ENCODE data around the gene COPG1.
"Not testable (repeated sequence)": the region's sequence is repeated elsewhere in the genome, so short reads cannot be mapped to it uniquely, and the experiment has no call there.

COPG1 gene

GRCh38 chr3:129240436-129240835 lies 9.0 kb upstream of the COPG1 start:
- ATAC-seq: no peak

- no peak for ATAC-seq
Observed at GRCh38 chr3:129245141-129245540, 4.3 kb upstream of the COPG1 start.

DNA sequence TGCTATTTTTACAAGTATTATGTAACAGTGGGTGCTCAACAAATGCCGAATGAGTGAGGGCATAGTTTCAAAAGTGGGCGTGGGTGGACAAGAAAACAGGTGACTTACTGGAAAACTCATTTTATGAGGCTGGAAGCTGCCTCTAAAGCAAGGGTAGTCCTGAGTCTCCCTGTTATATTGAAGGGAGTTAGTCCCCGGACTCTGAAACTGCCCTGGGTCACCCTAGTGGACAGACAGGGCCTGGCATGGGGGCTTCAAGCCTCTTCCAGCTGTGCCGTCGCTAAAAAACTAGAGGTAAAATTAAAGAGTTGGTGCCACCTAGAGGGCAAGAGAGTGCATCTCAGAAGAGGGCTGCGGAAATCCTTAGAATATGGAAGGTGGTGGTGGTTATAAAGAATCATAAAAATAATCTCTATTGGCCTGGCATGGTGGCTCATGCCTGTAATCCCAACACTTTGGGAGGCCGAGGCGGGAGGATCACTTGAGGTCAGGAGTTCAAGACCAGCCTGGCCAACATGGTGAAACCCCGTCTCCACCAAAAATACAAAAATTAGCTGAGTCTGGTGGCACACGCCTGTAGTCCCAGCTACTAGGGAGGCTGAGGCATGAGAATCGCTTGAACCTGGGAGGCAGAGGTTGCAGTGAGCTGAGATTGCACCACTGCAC lies 3.6 kb upstream of the COPG1 start:
- peak; percentile 55 to 61 for ATAC-seq

DNA sequence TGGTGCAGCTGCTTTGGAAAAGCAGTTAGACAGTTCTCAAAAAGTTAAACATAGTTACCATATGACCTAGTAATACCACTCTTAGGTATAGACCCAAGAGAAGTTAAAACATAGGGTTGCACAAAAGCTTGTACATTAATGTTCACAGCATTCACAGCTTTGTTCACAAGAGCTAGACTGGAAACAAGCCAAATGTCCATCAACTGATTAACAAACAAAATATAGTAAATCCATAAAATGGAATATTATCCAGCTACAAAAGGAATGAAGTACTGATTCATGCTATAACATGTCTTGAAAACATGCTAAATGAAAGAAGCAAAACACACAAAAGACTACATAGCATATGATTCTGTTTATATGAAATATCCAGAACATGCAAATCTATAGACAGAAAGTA lies 2.8 kb upstream of the COPG1 start:
- no peak for ATAC-seq

- ATAC-seq: no peak
Observed at GRCh38 chr3:129248286-129248979, 973 bp upstream of the COPG1 start.

GRCh38 chr3:129252748-129253147 lies 3.3 kb downstream of the COPG1 start:
- no peak for ATAC-seq

GRCh38 chr3:129254536-129255230 lies 5.3 kb downstream of the COPG1 start:
- no peak for ATAC-seq

GRCh38 chr3:129256270-129256669 lies 6.9 kb downstream of the COPG1 start:
- ATAC-seq: no peak

- no peak for ATAC-seq
Observed at GRCh38 chr3:129257609-129258008, 8.2 kb downstream of the COPG1 start.

- no peak for ATAC-seq
Observed at GRCh38 chr3:129259612-129260477, 10.4 kb downstream of the COPG1 start.

DNA sequence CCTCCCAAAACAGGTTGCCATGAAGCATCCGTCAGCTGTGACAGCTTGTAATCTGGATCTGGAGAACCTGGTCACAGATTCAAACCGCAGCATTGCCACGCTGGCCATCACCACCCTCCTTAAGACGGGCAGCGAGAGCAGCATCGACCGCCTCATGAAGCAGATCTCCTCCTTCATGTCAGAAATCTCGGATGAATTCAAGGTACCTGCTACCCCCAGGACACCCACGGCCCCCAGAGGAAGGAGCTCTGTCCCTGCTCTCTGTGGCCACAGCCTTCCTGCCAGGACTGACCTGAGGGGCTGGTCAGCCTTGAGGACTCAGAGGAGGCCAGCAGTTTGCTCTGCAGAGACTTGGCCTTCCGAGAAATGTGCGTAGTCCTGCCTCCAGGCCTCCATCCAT lies 11.2 kb downstream of the COPG1 start:
- ATAC-seq: no peak

- peak; percentile 53 to 66 for ATAC-seq
Observed at GRCh38 chr3:129261894-129262293, 12.5 kb downstream of the COPG1 start.

DNA sequence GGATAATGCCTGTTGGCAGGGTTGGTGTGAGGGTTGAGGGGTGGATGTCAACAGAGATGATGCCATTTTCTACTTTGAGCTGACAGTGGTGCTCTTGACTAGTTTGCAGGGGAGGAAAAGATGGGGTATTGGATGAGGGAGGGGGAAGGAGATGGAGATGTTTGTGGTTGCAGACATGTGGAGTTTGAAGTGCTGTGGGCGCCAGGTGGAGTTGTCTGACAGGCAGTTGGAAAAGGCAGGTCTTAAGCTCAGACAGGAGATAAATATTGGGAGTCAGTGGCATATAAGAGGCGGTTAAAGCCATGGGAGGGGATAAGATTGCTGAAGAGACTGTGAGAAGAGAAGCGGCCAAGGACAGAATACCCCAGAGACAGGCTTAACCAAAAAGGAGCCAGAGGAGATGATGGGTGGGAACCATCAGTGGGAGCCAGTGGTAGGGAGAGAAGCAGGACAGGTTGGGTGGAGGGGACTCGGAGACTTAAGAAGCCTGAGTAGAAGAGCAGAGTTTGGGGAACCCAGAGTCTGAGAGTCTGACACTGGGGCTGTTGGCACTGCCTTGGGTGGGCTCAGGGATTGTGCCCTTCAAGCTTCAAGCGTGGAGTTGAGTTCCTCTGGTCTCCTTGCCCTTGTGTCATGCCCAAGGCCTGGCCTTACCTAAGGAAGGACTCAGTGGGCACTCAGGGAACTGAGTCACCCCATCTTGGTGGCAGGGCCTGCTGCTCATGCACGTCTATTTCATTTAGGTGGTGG lies 13.9 kb downstream of the COPG1 start:
- no peak for ATAC-seq

DNA sequence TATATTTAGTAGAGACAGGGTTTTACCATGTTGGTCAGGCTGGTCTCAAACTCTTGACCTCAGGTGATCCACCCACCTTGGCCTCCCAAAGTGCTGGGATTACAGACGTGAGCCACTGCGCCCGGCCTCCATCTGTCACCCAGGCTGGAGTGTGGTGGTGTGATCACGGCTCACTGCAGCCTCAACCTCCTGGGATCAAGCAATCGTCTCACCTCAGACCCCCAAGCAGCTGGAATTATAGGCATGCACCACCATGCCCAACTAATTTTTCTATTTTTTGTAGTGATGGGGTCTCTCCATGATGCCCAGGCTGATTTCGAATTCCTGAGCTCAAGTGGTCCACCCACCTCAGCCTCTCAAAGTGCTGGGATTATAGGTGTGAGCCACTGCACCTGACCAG lies 15.6 kb downstream of the COPG1 start:
- ATAC-seq: not testable (repeated sequence)

DNA sequence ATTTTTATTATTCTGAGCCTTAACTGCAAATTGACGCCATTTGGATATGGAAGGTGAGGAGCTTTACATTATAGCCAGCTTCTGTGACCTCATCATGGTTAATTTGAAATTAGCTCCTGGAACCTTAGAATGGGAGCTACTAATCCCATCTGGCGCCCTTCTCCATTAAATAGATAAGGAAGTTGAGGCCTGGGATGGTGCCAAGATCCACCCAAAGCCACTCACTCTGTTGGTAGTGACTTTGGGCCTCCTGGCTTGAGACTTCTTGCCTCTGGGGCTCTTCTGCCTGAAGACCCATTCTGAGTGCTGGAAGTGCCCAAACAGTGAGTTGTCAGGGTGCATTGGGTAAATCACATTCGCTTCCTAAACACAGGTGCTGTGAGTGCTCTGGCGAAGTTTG lies 17.2 kb downstream of the COPG1 start:
- no peak for ATAC-seq

- no peak for ATAC-seq
Observed at GRCh38 chr3:129268396-129268795, 19.0 kb downstream of the COPG1 start.

DNA sequence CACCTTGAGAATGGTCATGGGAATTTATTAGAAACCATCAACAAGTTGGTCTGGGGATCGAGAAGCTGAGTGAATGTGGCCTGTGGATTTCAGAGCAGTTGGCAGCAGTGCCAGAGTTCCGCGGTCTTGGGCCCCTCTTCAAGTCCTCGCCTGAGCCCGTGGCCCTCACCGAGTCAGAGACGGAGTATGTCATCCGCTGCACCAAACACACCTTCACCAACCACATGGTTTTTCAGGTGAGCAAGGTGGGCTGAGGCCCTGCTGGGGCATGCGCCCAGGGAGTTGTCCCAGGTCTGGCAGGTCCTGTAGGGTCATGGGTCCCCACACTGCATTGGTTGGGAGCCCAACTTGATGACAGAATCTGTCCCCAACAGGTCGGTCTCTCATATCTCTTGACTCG lies 22.3 kb downstream of the COPG1 start:
- no peak for ATAC-seq

DNA sequence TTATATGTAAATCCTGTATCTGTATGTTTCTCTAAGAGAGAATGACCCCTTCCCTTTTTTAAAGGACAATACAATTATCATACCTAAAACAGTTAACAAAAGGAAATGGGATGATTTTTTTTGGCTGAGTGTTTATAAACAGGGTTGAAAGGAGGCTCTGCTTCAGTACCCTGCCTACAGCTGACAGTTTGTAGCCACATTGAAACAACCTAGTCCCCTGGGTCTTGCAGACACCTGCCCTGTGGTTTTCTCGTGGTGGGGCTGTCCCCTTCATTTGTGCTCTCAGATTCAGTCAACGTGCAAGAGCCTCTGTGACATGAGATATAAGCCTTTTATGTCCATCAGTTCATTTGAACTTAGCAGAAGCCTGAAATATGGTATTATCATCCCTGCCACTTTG lies 27.0 kb downstream of the COPG1 start:
- ATAC-seq: peak in 1 of 2 donors; percentile 12

- ATAC-seq: no peak
Observed at GRCh38 chr3:129277829-129278271, 28.4 kb downstream of the COPG1 start.

- peak; percentile 82 to 83 for ATAC-seq
Observed at GRCh38 chr3:129278439-129278965, 29.1 kb downstream of the COPG1 start, which contains the start of gene HMCES. Gene HMCES, plus strand, starts transcription at chr3:129278870. Its CDS starts 863 bp downstream, at chr3:129279733.
